GM19193 (cell line): ENCODE measurements around the gene C4orf50.

Experiments used
- POLR2A ChIP-seq: IDR thresholded peaks from 4 replicates; pipeline ENCODE4 v1.6.1; 2011; ENCODE audit not compliant: insufficient read depth, insufficient read length; ENCODE audit errors: extremely low read depth

Gene C4orf50

DNA sequence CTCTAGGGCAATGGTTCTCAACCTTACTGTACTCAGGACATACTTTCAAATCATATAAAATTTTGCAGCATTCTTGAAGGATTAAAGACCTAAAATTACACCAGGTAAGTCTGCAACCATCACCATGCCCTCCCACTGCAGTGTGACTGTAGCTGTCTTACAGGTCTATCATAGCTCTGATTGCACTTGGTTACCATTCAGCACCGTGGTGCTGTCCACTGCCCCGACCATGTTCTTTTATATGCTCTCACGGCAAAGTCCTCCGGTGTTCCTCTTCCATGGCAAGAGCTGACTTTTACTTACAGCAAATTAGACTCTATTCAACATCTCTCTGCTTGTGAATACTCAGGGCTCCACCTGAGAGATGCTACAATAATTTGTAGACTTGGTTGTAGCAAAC, 136.9 kb downstream of the C4orf50 start:
- TF ChIP-seq POLR2A = no peak

DNA sequence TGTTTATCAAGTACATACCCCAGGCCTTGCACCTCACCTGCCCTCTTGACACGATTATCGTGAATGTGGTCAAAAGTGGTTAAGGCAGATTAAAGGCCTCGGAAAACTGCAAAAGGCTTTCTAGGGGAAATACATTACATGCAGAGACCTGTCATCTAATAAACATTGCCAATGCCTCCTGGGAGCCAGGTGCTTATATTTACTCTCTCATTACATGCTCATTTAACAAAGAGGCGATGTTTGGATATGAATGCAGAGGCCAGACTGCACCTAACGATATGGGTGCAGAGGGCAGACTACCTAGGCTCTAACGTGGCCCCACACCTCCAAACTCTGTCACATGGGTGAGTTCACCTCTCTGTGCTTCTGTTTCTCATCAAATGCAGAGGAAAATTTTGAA, 139.9 kb downstream of the C4orf50 start:
- TF ChIP-seq POLR2A = no peak

DNA sequence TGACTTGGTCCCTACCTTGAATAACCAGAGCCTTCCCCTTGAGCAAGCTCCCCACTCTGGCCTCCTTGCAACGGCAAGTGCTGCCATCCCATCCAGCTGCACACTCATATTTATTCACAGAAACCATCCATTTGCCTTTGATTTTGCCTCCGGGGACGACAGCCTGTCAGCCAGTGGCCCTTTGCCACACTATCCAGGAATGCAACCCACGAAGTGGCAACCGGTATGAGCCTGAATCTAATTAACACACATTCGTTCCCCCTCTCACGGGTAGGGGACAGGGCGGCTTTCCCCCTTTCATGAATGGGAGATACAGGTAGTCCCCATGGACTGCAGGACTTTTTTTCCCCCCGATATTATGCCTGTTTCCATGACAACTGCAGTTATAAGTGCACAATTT, 140.8 kb downstream of the C4orf50 start:
- TF ChIP-seq POLR2A = no peak

DNA sequence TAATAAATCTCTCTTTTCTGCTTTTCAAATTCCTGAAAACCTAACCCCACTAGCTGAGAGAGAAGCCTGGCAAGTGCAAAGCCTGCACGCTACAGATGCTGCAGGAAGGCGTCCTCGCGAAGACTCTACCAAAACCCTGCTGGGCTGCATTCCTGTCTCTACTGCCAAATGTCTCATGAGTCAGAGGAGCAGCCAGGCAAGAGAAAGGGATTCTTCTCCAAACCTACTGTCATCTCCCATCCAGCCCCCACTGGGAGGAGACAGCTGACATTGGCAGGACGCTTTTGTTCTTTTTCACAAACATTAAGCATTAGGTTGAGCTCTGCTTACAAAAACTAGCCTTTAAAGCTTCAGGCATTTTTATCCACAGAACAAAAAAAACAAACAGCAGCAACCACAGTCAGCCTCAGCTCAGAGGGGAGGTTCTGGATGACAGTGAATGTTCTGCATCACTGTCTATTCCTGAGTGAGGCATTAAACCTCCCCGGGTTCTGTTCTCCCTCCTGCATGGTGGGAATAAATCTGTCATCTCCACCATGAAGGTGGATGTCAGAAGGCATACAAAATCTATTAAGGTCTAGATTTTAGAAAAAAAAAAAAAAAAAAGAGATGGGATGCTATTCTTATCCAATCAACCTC, 143.3 kb downstream of the C4orf50 start:
- no peak for TF ChIP-seq POLR2A

DNA sequence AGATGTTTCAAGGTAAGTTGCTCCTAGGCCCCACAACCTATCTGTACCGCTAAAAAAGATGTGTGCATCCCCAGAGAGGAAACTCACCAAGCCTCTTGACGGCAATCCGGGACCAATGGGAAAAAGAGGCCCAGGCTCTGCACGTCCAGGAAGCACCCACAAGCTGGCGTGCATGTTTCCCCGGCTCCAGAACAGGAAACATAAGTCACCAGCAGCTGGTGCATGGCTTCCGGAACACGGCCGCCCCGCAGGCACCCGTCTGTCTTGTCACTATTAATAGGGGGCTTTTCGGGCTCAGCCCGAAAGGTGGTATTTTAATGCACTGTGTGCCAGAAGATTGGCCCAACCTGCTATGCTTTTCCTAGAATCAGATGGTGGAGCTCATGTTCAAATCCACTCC, 147.5 kb downstream of the C4orf50 start:
- TF ChIP-seq POLR2A = no peak

DNA sequence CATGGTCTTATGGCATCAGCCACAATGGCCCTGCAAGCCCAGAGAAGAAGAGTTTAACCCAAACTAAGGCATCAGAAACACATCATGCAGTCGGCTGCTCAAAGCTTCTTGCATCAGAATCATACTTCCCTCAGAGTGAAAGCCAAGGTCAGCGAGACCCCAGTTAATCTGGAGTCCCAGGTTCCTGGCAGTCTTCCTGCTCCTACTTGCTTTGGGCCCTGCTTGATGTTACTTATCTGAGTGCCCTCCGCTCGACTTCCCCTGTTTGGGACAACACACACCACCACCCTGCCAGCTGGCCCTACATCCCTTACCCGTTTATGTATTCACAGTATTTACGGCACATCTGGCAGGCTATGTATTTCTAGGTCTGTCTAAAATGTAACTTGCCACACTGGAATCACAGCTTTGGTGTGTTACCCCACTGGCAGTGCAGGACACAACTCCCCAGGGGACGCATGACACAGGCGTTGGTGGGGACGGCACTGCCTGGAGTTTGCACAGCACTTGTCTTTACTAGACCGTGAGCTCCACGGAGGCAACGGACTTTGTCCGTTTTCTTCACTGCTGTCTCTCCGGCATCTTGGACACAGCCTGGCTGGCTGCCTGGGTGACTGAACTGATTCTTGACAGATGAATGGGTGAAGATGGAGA, 148.1 kb downstream of the C4orf50 start:
- TF ChIP-seq POLR2A = no peak

DNA sequence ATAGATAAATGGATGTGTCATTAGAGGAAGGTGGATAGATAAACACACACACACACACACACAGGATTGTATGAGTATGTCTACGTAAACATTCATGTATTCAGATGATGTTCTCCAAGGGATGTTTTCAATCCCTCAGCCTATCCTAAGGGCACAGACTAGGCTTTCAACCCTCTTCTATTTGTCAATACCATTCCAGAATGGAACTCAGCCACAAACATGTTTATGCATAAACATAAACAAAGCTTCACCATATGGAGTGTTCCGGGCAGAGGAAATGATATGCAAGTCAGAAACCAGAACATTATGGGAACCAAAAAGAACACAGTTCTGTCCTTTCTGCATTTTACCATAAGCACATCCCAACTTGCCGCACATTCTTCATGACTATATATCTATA, 150.4 kb downstream of the C4orf50 start:
- no peak for TF ChIP-seq POLR2A

DNA sequence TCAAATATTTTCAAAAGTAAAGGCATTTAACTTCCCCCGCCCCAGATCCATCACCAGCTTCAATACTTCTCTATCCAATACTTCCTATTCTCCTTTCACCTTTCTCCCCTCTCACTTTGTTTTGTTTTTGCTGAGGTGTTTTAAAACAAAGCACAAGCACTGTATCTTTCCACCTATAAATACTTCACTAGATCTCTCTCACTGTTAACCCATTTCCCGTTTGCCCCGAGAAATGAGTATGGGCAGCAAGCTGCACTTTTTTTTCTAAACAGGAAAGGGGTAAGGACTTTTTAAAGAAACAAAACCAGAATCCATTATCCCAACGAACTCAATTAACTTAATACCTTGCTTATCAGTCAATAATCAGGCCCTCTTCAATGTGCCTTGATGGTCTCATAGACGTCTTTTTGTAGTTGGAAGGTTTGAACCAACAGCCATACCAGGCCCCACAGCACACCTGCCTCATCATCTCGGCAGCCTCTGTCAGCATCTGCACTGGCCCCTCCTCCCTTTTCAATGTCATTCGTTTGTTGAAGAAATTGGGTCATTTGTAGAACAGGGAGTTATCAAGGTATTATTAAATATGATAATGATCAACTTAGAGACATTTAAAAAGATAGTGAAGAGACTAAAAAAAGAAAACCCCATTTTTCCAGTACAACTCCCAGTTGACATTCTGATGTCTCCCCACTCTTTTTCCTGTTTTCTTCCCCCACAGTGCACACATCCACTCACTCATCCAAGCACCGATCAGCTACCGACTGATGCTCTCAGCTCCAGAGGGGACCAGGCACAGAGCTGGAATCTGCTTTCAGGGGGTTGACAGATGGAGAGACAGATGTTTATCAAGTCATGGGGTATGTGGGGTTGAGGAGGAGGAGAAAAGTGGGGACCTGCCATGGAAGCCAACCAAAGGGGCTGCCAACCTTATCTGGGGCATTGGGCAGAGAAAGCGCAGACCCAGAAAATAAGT, 151.1 kb downstream of the C4orf50 start:
- no peak for TF ChIP-seq POLR2A

DNA sequence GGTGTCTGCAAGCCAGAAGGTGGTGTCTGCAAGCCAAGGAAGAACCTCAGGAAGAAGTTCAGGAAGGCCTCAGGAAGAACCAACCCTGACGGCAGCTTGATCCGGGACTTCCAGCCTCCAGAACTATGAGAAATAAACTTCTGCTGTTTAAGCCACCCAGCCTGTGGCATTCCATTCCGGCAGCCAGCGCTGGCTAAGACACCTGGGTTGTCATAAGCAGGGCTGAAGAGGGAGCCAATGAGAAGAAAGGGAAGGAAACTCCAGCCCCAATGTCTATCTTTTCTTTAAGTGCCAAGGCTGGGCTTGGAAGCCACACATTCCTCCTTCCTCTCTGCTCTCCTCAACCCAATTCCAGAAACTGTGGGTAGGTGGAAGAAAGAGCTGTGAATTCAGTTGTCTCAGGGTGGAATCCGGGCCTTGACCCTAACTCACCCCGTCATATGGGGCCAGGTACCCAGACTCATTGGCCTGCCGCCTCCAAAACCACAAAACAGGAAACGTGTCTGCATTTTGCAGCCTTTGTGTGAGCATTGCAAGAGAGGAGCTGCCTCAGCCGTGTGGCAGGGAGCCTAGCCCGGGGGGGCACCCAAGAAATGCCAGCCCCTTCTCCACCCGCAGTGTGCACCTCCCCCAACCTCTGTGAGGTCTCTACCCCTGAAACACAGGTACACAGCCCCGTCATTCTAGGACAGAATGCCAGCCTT, 152.2 kb downstream of the C4orf50 start:
- no peak for TF ChIP-seq POLR2A

DNA sequence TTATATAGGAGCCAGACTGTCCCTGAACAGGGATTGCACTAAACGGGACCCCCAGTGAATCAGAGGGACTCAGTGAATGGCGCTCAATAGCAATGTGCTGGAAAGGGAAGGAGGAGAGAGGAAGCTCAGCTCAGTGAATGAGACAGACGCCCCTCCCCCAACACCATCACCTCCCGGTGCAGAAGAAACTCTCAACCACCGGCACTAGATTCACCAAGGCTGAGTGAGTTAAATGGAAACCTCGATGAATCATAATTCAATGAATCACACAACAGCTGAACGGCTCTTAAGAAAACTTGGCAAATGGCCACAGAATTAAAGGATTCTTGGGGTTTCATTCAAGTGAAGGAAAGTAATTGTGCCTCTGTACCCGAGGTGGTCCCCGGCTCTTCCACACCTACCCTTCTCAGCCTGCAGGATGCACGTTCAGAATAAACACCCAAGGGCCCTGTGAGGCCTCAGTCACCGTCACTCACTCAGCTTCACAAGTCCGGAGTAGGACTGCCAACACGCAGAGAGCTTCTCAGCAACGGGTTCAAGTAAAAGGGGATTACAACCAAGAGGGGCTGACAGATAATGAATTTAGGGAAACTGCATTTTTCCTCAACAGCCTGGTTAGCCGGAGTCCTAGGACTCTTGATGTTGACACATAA, 154.6 kb downstream of the C4orf50 start:
- no peak for TF ChIP-seq POLR2A

DNA sequence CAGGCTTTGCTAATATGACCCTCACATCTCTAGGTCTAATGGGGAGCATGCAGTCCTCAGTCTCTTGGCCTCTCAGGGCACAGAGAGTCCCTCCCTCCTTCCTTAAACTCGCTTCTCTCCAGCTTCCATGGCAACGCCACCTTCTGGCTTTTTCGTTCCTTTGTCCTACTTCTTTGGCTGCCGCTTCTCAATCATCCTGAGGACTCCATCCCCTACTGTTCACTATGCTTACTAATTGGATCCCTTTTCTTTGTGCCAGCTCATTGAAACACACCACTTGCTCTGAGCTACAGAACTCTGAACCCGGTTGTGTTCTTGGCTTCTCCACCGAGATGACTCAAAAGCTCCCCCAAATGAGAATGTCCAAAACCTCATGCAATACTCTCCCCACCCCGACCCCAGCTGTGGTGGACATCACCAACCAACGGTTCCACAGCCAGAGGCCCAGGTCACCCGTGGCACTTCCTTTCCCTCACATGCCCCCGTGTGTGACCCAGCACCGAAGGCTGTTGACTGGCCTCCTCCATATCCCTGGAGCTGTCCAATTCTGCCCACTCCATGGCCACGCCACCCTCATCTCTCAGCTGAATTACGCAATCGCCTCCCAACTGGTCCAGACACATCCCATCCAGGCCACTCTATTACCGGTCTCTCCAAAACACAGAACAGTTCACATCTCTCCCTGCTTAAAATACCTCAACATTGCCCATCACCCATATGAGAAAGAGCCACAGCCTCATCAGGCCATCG, 160.0 kb downstream of the C4orf50 start:
- no peak for TF ChIP-seq POLR2A

DNA sequence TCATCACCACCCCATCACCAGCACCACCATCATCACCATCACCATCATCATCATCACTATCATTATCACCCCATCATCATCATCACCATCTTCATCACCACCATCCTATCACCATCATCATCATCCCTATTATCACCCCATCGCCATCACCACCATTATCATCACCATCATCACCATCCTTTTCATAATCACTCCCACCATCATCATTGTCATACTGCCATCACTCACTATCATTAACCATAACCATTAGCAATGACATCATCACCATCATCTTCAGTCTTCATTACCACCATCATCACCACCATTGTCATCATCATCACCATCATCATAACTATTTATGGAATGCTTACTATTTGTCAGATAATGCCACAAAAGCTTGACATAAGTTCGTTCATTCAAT, 161.0 kb downstream of the C4orf50 start:
- no peak for TF ChIP-seq POLR2A

DNA sequence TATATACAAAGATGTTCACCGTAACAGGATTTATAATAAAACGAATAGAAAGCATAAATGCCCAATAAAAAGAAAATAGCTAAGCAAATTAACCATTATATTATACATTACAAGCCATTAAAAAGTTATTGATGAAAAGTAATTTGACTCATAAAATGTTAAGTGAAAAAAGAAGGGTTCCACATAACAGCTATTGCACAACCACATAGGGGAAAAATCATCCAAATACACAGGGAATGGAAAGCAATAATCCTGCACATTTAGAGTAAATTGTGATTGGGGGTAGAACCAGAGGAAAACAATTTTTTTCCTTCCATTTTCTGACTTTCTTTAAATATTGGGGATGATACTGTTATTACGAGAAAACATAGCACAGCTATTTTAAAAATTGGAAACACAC, 163.3 kb downstream of the C4orf50 start:
- no peak for TF ChIP-seq POLR2A
